T1000 (cell line): Measurements from ENCODE around the gene ELK3.
A peak's percentile ranks its signal among the peaks of the same experiment; 100 is the strongest.

Experiments
- DNase-seq: peaks from one replicate; lab custom pipeline; 2025; ENCODE audit warnings: mixed read lengths; lab: John Stamatoyannopoulos, UW

The ELK3 gene

DNA sequence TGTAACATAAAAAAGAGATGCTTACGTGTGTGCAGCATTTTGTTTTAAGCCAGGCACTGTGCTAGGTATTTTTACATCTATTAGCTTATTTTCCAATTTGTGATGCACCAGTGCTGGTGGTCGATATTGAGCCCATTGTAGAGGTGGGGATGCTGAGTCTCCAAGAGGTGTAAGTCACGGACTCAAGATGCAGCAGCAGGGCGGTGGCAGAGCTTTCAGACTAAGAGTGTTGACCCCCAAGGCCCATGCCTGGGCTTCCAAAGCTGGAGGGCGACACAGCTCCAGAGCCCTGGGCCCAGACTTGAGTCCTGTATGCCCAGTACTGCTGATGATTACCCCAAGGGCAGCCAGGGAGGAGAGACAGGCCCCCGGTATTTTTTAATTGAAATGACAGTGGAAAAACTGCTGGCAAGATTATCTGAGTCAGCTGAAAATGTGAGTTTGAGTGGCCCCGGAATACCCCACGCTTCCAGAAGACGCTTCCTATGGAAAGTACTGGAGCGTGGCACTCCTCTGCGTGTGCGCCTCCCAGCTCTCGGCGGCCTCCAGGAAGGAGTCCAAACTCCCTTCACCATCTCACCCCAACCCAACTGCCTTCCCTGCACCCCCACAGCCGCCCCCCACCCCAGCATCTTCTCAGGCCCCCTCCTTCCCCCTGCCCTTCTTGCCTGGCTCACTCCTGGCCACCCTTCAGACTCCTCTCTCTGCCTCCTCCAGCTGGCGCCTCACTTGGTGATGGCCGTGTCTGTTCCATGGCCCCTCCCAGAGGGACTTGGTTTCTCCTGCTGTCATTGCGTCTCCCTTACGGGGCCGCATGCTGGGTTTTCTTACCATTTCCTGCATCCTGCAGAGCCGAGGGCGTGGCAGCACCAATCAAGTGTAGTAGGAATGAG lies 40.7 kb downstream of the ELK3 start:
- DNase-seq: no peak

DNA sequence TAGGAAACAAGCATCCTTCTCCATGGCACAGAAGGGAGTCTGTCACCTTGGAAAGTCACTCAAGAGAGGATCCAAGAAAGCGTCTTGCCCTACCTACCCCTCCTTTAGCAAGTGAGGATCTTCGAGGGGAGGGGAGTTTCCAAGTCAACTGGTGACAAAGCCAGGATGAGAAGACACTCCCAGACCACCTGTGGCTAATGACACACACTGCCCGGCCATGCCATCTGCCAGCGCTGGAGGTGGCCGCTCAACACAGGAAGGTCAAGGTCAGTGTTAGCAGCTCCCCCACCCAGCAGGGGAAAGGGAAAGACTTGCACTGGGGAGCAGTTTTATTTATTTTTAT lies 41.3 kb downstream of the ELK3 start:
- DNase-seq: no peak

DNA sequence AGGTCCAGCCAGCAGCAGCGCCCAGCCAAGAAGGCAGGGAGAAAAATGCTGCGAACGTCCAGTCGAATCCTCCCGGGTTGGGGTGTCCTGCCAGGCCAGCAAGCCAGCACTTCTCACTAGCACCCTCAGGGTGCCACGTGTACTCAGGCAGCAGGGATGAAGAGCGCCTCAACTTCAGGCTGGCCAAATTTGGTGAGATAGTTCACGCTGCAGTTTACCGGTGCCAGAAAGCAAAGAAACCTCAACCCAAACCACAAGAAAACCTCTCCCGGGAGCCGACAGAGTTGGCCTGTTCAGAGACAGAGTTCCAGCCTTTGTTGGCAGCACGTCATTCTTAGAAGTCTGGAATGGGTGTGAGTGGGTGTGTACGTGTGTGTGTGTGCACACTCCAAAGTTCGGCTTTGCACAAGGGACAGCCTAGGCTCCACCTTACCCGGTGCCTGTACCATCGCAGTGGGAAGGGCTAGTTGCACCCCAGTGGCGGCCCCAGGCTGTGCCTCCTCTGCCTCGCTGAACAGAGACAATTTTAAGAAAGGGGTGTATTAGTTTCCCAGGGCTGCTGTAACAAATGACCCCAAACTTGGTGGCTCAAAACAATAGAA lies 42.1 kb downstream of the ELK3 start:
- DNase-seq: no peak

DNA sequence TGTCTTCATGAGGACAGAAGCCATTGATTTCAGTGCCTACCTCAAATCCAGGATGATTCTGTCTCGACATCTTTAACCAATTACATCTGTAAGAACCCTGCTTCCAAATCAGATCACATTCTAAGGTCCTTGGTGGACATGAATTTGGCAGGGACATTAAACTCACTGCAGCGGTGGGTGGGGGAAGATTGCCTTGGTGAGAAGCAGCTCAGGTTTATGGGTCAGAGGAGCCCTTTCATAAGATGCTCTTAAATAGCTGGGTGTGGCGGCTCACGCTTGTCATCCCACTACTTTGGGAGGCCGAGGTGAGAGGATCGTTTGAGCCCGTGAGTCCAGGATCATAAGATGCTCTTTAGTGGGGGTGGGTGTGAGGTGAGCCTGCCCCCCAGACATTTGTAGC lies 42.9 kb downstream of the ELK3 start:
- DNase-seq: no peak

DNA sequence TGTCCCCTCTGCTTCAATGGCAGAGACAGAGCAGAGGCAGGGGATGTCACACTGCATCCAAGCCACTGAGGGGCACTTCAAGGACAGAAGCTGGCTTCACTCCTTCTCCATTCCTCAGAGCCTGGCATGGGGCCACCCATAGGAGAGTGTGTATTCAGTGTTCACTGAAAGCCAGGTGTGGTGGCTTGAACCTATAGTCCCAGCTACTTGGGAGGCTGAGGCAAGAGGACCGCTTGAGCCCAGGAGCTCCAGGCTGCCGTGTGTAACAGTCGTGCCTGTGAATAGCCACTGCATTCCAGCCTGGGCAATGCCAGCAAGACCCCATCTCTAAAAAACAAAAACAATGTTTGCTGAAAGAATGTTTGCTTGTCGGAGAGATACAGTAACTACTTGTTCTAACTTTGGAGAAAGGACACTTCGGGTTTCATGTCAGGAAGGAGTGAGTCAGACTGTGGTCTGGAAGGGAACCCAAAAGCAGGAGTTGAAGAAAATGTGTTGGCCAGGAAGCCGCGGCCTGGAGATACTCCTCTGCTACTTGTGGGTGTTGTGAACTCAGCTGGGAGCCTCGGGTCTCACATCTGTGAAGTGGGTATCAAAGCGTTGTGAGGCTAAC lies 43.4 kb downstream of the ELK3 start:
- DNase-seq: peak; percentile 15

DNA sequence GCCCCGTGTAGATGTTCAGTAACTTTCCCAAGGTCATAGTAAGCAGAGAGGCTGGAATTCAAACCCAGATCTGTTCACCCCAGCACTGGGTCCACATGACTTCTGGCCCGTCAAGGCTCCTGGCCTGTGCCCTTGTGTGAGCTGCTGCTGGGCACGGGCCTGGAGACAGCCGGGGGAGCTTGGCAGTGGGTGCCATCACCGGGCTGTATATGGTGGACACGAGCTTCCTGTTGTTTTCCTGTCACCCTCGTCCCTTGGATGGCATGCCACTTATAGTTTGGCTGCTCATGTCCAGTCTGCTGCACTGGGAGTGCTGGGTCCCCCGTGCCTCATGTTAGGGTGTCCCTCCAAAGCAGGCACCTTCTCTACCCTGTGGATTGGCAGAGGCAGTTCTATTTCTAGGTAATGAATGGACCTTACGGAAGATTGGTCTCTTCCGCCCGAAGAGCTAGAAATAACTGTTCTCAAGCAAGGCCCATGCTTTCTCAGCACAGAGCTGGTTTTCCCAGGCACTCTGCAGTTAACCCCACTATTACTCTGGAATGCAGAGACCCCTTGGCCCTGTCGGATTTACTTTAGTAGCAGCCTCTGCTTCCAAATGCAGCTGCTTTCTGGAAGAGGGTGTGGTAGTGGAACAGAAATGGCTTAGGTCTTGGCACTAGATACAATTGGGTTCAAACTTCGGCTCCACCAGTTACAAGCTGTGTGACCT lies 44.3 kb downstream of the ELK3 start:
- no peak for DNase-seq

DNA sequence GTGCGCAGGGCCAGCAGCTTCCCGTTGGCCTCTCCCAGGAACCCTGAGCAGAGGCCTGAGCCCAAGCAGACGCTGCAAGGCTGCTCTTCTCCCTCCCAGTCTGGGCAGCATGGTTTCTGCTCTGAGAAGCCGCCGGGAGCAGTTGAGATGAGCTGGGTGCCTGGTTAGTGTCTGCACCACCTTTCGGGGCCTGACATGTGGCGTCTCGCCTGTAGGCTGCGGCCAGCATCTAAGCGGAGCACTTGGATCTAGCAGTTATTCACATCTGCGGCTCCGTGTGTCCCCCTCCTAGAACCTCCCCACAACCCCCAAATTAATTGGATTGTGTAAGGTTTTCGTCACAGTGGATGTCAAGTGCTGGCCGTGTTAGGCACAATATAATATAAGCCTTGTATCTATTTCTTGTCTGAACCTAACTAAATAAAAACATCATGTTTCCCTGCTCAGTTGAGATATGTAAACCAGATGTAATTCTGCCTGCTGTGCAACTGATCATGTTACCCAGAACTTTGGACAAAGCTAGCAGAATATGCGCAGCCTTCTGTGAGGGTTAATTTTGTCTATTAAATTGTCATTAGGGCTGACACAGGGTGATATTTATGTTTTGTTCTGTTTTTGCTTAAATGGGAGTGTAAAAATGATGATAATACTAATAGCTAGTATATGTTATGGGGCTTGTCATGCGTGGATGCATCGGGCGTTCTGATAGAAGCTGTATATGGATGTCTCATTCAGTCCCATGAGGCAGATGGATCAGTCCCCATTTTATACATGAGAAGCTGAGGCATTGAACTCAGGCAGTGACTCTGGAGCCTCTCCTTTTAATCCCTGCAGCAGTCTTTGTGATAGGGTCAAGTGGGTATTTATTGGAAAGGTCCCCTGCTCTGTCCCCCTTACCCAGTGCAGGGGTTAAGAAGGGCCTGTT lies 45.8 kb downstream of the ELK3 start:
- DNase-seq: no peak

DNA sequence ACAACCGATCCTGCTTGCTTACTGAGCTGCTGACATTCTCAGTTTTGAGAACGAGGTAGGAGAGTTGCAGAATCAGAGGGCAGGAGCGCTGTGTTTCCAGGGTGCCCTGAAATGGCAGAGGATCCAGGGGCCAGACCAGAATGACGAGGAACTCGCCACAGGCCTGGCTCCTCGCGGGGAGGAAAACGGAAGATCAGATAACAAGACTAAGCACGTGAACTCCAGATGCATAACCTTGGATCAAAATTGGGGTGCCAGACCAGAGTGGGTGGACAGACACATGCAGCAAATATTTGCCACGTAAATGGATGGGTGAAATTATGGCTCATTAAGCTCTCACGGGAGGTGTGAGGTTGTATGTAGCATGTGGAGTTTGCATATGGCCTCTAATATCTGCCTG lies 46.5 kb downstream of the ELK3 start:
- no peak for DNase-seq

DNA sequence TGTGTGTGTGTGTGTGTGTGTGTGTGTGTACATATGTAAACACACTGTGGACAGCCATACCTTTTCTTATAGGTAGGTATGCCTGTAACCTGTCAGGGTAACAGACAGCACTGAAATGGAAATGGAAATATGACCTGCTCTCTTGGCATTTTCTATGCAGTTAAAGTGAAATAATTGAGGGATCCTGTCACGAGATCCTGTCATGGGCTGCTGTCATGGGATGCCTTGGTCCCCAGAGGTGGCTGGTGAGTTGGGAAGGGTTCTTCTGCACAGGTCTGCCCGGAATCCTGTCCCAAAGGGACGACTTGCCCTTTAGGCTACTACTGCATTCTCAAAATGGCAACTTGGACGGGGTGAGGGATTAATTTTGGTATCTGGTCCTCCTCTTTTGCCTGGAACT lies 47.3 kb downstream of the ELK3 start:
- no peak for DNase-seq

DNA sequence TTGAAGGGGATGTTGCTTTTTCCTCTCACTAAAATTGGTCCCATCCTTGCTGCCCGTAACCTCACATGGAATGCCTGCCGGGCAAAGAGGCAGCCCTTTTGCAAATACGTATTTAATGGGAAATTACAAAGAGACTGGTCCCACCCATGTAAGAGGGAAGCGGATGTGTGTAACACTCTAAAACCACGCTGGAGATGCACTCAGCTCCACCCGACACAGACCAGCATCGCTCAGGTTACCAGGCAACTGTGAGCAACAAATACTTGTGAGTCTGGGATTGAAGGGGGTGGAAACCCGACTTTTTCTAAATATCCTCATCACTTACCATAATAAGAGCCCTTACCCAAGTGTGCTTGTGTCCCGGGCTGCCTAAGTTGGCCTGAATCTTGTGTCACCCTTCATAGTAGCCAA lies 47.7 kb downstream of the ELK3 start:
- no peak for DNase-seq

DNA sequence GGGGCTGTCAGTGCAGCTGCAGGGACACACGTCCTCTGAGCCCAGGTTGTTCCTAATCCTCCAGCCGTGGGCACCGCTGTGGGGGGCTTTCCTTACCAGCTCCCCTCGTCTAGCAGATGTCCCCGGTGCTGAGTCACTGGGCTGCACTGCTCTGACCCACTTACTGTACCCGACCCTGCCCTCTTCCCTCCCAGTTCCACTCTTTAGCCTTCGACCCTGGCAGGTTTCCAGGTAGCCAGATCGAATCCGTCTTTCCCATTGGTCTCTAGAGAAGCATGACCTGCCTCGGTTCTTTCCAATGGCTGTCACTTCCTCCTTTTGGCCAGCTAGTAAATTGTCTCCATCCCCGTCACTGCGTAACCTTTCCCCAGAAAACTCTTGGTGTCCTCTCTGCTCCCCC lies 48.4 kb downstream of the ELK3 start:
- DNase-seq: no peak

DNA sequence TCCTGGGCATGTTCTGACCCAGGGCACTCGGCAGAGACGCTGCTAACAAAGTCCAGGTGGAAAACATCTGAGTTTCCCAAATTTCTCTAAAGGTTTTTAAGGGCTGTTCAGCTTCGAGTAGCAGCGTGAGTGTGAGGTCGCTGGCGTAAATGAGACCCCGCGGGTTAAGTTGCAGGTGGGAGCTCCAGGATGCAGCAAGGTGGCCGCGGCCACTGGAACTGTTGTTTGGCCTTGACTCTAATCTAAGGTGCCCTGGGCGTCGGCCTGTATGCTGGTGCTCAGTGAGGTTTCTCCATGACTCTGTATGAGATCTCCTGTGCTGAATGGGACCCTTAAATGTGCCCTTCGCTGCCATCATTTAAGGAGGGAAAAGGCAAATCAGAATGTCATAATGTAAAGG lies 50.7 kb downstream of the ELK3 start:
- DNase-seq: no peak

DNA sequence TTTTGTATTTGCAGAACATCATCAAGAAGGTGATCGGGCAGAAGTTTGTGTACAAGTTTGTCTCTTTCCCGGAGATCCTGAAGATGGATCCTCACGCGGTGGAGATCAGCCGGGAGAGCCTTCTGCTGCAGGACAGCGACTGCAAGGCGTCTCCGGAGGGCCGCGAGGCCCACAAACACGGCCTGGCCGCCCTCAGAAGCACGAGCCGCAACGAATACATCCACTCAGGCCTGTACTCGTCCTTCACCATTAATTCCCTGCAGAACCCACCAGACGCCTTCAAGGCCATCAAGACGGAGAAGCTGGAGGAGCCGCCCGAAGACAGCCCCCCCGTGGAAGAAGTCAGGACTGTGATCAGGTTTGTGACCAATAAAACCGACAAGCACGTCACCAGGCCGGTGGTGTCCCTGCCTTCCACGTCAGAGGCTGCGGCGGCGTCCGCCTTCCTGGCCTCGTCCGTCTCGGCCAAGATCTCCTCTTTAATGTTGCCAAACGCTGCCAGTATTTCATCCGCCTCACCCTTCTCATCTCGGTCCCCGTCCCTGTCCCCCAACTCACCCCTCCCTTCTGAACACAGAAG lies 52.8 kb downstream of the ELK3 start:
- DNase-seq: no peak

DNA sequence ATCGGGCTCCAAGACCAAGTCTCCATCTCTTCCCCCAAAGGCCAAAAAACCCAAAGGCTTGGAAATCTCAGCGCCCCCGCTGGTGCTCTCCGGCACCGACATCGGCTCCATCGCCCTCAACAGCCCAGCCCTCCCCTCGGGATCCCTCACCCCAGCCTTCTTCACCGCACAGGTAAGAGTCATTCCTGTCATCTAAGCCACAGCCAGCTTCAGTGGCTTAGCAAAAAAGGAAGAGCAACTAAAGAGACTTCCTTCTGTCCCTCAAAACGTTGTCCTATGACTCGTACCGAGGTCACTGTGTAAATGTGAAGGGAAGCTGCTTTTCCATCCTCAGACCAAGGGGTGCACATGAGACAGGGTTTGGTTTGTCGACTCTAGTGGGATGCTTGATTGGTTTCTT lies 53.4 kb downstream of the ELK3 start:
- DNase-seq: no peak

DNA sequence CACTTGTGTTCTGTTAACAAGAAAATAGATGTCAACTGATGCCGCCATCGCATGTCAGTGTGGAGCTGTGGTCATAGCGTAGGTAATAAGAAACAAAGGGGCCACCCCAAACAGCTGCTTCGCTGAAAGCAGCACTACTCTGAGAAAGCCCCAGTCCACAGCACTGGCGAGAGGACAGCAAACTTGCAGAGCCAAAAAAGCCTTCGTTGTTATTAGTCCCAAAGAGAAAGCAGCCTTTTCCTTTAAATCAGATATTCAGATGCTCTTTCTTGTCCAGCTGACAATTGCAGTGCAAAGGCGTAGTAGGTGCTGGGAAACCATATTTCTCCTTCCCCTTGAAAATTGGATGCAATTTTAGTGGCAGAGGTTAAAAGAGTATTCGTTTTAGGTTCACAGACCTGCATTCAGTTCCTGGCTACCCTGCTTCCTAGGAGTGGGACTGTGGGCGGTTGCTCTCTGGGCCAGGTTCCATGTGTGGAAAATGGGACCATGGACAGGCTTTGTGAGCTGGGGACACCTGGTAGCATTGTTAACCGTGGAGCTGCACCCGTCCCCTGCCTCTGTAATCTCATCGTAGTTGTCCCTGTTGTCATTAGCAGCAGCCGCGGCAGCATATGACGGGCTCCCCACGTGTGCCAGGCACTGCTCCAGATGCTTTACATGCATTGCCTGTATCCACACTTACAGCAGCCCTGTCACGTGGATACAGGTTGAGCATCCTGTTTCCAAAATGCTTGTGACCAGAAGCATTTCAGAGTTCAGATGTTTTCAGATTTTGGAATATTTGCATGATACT lies 54.2 kb downstream of the ELK3 start:
- no peak for DNase-seq

DNA sequence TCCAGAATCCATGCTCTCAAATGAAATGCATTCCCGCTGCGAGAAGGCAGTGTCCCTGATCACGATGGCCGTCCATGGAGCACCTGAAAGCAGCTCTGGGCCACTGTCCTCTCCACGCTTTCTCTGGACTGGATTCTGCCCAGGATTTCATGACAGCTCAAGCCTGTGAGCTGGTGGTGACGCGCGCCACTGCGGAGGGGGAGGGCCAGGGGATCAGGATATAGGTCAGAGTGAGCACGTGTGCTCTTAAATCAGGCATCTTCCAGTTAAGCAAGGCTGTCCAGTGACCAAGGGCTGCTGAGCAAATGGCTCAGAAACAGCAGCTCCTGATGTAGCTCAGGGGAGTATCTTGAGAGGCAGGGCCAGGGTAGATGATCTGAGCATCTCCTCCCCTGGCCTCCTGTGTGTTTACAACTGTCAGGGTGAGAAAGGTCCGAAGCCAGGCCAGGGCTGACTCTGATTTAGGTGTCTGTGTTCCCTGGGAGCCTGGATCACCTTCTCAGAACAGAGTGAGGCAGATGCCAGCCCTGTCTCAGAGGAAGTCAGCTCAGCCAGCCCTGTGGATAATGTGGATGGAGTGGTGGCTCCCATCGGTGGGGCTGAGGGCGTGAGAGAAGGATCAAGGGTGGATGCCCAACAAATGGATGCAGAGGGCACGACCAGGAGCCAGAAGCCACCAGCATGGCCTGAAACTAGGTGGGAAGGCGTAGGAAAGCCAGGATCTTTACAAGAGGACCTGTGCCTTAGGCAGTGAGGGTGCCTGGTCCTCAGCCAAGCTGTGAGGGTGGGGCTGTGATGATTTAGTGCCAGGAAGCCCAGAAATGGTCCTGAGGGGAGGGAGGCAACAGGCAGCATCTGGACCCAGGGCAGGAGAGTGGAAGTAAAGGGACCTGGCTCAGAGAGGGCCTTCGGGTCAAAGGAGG lies 55.3 kb downstream of the ELK3 start:
- no peak for DNase-seq

DNA sequence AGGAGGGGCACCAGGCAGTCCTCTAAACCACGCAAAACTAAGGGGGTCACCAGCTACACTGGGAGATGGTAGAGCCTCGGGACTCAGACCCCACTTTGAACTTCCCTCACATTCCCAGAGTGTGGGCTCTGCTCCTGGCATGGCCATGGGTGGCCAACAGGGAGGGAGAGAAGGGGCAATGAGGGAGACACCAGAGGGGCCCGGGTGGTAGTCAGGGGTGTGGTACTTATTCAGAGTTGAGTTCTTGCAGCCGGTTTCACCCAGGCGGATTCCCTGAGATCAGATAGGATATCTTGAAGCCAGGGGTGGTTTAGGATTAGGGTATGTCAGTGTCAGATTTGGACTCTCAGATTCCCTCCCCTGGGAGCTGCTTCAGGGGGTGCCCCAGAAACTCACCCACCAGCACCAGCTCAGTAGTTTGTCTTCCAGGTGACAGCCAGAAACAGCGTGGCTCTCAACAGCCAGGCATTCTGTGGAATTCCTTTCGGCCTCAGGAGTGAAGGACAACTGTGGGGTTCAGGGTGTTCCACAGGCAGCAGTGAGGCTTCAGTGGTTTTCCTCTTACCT lies 56.0 kb downstream of the ELK3 start:
- DNase-seq: no peak

DNA sequence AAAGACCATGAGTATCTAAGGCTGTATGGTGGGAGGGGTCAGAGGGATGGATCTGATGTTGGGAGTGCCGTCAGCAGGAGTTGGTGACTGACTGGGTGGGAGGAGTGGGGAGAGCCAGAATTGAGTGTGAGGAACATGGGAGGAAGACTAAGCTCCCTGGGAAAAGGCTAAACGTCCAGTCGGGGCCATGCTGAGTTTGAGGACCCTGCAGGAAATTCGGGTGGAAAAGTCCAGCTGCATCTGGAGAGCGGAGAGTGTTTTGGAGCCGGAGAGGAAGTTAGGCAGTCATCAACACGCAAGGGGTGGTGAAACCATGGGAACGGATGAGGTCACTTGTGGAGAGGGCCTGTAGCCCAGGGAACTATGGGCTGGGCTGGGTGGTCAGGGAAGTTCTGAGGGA lies 60.9 kb downstream of the ELK3 start:
- DNase-seq: no peak
